Transverse colon (tissue), 4 donors: Measurements from ENCODE around the gene ENTPD7.

Experiments used
- POLR2A ChIP-seq: fragments of 450-650 bp; IDR thresholded peaks from one replicate; pipeline ENCODE4 v1.6.1; 2016; ENCODE audit warnings: antibody characterized with exemption, mild to moderate bottlenecking, moderate library complexity
- POLR2AphosphoS5 ChIP-seq, 3 donors: sonication (generic); formaldehyde crosslinking; IDR thresholded peaks; one replicate each; pipeline ENCODE4 v1.6.1; 2016; ENCODE audit warnings: antibody characterized with exemption in 3 of 3
- TF ChIP-seq, protein P1 (sequence below), 5 experiments: fragments of 200-600 bp in 3 of 5; fragments of 450-650 bp in 2 of 5; sonication (generic) in 3 of 5; IDR thresholded peaks; 1 replicate in 2 of 5; 2 replicates in 3 of 5; pipeline ENCODE4 v1.5.1; 2016 to 2017; ENCODE audit warnings: antibody characterized with exemption in 5 of 5, inconsistent platforms in 3 of 5, mild to moderate bottlenecking in 2 of 5, moderate library complexity in 1 of 5

DNA sequence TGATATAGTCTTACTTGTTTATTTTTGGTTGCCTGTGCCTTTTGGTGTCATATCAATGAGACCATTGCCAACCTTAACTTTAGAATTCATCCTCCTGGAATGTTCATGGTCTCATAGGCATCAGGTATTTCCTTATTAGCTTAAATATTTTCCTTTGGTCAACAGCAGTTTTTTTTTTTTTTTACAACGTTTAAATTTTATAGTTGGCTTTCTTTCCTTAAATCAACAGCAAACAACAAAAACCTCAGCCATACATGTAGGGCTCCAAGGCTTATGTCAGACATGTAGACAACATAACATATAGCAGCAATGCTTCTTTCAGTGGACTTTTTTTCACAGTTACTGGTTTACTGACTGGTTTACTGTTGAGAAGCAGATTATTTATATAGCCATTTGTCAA is 22.7 kb downstream of the ENTPD7 start:
- TF ChIP-seq, protein P1, sequence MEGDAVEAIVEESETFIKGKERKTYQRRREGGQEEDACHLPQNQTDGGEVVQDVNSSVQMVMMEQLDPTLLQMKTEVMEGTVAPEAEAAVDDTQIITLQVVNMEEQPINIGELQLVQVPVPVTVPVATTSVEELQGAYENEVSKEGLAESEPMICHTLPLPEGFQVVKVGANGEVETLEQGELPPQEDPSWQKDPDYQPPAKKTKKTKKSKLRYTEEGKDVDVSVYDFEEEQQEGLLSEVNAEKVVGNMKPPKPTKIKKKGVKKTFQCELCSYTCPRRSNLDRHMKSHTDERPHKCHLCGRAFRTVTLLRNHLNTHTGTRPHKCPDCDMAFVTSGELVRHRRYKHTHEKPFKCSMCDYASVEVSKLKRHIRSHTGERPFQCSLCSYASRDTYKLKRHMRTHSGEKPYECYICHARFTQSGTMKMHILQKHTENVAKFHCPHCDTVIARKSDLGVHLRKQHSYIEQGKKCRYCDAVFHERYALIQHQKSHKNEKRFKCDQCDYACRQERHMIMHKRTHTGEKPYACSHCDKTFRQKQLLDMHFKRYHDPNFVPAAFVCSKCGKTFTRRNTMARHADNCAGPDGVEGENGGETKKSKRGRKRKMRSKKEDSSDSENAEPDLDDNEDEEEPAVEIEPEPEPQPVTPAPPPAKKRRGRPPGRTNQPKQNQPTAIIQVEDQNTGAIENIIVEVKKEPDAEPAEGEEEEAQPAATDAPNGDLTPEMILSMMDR (IDR thresholded peaks at IDR 0.05) = no peak
- TF ChIP-seq POLR2A (no peak), POLR2AphosphoS5 (IDR thresholded peaks at IDR 0.05) (no peak)
